Measurements from ENCODE around the gene DENND1B.
"Not testable (repeated sequence)": the region's sequence is repeated elsewhere in the genome, so short reads cannot be mapped to it uniquely, and the experiment has no call there.

Gene DENND1B

DNA sequence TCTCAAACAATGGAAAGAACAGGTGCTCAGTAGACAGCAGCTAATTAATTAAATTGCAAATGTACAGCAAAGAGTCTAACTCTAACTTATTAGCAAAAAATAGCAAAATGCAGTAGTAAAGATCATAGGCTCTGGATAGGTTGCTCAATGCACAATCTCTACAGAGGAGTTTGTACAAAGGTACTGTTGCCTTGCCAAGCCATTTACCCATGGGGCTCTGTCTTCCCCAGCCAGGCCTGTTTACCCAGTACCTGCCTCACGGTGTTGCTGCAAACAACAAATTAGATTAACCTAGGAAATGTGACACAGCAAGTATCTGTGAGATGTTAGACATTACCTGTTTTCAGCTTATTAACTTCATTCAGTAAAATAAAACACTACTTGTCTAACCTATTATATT, 222.0 kb downstream of the DENND1B start:
- DNase-seq = no peak

GRCh38 chr1:197546989-197547388, 228.3 kb downstream of the DENND1B start:
- DNase-seq = no peak

- no peak for DNase-seq
These were observed 230.7 kb downstream of the DENND1B start for GRCh38 chr1:197544553-197544952.

- DNase-seq = no peak
These were observed 231.2 kb downstream of the DENND1B start for GRCh38 chr1:197544130-197544529.

- no peak for DNase-seq
These were observed 233.9 kb downstream of the DENND1B start for GRCh38 chr1:197541411-197541810.

DNA sequence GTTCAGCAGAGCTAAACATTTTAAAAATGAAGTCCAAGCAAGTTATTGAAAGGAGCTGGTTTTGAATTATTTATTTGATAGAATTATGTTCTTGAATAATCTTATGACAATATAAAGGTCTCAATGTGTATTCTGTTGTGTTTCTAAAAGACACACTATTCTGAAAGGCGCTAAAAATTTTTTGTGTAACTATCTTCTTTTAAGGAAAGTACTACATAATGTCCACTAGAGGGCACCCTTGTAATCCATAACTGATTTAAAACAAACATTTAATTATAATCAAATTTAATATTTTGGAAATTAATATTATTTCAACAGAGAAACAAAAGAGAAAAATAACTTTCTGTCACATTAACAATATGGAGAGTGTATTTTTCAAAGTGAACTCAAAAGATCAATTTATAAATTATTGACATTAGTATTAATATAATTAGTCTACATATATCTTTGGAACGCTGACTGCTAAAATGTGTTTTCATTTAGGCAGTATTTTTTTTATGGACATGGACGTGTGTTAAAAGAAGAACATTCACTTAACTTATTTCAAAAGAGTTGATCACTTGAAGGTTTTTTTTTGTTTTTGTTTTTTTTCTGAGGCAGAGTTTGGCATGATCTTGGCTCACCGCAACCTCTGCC, 248.4 kb downstream of the DENND1B start:
- DNase-seq = no peak

DNA sequence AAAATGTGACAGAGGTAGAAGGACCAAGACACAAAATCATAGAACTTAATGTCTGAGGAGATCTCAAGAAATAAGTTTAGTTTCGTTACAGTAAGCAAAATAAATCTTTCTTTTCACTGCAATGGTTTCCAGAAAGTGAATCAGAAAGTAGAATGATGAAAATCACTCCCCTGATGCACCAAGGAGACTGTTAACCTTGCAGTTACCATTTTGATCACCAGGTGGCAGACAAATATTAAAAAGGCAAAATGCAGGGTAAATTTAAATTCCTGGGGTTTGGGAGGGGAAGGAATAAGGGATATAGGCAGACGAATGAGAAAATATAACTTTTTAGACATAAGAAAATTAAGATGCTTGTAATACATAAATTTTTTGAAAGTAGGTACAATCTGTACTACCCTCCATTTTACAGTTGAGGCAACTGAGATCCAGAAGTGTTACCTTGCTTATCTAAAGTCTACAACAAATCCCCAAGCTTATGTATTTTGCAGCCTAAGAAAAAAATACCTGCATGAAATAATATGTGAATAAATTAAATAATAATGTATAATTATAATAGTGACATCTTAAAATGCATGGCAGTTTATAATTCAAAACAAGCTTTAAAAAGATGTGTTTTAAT, 254.1 kb downstream of the DENND1B start:
- DNase-seq = peak in 1 of 51 donors; percentile 2

DNA sequence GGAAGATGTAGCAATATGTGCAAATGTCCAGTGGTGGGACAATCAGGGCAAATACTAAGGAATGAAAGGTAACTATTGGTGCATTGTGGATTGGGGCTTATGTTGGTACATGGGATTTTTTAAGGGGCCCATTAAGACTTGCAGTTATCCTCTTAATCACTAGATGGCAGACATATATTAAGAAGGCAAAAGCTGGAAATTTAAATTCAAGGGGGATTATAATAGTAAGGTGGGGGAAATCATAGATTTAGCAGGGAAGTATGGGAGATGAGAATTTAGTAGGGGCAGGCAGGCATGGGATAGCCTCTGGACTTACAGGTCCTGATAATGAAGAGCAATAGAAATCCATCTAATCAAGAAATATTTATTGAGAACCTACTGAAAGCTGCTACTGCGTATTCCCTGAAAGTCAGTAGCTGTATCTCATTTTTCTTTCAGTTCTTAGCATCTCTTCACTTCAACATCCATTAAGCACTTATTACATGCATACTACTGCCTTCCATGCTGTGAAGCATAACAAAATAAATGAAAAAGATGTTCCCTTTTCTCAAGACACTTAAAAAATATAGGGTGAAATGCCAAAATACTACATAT, 255.4 kb downstream of the DENND1B start:
- DNase-seq = no peak

- no peak for DNase-seq
These were observed 259.9 kb downstream of the DENND1B start for GRCh38 chr1:197515421-197515820.

DNA sequence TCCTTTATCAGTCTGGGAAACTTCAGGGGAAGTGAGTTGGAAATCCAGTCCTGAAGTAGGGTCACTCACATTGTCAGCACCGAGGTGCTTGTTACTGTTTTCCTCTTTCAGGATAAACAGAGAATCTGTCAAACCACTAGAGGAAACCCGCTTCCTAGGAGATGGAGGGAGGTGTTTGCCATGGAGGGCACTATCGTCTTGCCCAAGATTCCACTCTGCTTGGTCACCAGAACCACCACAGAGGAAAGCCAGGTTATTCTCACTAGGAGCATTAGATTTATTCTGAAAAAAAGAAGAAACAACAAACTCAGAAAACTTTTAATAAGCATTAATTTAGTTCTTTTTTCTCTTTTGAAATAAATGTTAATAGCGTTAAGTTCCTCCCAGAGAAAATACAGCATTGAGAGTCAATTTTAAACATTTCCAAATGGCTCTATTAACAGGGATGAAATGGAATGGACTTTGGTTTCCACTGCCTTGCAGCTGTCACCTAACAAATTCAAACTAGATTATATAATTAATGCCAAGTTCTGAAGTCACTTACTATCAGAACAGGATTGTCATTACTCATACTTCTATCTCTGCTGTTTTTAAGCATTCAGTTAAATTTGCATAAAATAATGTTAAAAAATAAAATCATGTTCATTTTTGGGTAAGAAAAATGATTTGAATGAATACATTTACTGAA, 264.4 kb downstream of the DENND1B start:
- DNase-seq = no peak

DNA sequence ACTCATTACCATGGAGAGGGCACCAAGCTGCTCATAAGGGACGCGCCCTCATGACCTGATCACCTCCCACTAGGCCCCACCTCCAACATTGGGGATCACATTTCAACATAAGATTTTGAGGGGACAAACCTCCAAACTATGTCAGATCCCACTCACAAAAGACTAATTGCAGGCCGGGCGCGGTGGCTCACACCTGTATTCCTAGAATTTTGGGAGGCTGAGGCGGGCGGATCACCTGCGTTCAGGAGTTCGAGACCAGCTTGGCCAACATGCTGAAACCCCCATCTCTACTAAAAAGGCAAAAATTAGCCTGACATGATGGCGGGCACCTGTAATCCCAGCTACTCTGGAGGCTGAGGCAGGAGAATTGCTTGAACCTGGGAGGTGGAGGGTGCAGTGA, 278.6 kb downstream of the DENND1B start:
- no peak for DNase-seq

DNA sequence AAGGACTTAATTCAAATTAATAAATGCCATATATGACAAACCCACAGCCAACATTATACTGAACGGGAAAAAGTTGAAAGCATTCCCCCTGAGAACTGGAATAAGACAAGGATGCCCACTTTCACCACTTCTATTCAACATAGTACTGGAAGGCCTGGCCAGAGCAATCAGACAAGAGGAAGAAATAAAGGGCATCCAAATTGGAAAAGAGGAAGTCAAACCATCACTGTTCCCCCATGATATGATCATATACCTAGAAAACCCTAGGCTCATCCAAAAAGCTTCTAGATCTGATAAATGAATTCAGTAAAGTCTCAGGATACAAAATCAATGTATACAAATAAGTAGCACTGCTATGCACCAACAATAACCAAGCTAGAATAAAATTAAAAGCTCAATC, 283.8 kb downstream of the DENND1B start:
- DNase-seq = not testable (repeated sequence)

- no peak for DNase-seq
These were observed 288.3 kb downstream of the DENND1B start for GRCh38 chr1:197486946-197487345.

DNA sequence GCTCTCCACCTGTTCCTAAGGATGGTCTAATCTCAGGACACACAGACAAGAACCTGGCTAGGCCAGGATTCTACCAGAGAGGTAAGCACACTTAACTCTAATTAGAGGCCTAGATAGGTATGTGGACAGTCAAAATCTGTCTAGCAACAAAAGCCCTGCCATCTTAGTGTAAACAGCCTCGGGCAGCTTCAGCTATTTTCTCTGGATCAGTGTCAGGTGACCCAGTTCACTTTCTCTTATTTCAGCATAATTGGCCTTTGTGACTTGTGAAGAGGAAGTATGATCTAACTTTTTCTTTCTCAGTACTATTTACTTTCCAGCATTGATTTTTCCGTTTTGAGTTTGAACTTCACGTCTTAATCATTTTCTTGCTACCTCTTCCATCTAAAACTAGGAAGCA, 289.5 kb downstream of the DENND1B start:
- no peak for DNase-seq

DNA sequence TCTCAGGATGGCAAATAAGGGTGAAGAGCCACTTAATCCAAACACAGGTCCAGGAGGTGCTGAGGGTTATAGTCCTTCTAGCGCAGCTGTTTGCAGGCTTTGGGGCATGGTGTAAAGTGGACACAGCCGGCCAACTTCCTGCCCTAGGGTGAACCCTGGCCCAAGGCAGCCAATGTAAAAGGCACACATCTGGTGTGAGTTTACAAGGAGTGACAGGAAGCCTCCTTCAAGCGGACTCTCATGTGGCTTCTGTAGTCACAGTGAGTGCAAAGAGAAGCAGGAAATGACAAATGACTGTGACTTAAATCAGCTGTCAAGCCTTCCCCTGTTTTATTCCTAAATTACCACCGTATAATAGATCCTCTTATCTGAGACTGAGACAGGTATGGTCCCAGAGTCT, 294.2 kb downstream of the DENND1B start:
- no peak for DNase-seq

GRCh38 chr1:197480446-197480845, 294.8 kb downstream of the DENND1B start:
- DNase-seq = no peak

DNA sequence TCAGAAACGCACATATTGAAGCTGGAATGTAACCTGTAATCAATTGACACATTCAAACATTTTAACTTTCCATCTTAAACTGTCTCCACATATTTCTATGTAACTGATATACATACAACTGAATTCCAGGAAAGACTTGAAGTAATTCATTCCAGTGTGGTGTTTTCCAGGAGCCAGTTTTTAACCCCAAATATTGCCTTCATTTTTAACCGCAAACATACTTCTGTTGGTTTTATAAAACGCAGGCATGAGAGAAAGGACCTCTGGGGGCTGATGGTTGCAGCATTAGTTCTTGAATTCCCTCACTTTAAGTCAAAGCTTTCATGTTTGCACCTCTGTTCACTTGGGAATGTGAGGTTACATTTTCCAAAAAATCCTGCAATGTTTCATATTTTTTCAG, 303.1 kb downstream of the DENND1B start:
- no peak for DNase-seq

GRCh38 chr1:197471248-197471985, 303.9 kb downstream of the DENND1B start:
- peak in 4 of 51 donors; percentile 3 to 15 (median 11) for DNase-seq

DNA sequence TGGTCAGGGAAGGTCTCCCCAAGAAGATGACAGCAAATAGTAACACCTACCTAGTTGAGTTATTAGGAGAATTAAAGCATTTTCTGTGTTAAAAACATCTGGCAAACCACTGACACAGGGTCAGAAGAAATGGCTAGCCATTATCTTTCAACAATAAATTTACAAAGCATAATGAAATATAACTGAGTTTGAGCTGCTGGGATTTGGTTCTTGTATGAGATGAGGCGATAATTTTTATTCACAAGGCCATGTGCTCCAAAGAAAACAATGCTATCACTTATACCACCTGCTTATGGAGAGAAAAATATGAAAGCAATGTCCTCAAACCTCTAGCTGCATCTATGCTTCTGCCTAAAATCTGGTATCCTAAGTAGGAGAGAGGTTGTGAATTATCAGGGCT, 304.9 kb downstream of the DENND1B start:
- DNase-seq = no peak

DNA sequence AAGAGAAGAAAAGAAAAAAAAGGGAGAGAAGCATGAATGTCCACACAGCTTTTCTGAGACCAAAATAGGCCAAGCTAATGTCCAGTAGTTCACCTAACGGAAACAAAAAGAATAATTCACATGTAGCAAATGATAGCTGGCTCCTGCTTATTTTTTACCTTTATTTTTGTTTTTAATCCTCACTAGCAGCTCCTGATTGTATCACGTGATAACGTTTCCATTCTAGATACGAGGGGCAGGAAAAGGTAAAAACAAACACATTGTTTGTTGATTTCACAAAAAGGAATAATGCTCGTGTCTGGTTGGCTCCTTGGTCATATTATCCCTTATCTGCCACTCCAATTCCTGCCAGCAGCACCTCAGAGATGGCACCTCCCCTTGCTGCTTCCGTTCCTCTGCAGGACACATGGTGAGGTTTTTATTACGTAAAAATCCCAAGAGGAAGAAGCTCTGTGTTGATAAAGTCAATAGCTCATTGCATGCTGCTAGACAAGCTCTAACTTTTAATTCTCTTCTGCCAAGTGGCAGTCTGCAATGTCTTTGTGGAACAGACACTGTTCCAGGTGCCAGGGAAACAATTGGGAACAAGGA, 305.6 kb downstream of the DENND1B start:
- no peak for DNase-seq

GRCh38 chr1:197468543-197469175, 306.6 kb downstream of the DENND1B start:
- no peak for DNase-seq
